ENCODE data around the gene EPDR1. TPM values are rescaled to one million over a fixed set of nuclear protein-coding genes. Genes with fewer than 3 reads are reported as not detected.

Gene EPDR1
- total and polyA plus RNA-seq, 4 donors: 4.3 to 12.7 (median 9.6) TPM

- Histone ChIP-seq H3K27me3 (ENCODE audit: control insufficient read depth in 4 of 4, insufficient read depth in 4 of 4, low read length in 3 of 4) (no peaks in the 10 kb centered on the region), H3K36me3 (ENCODE audit: control insufficient read depth in 4 of 4, insufficient read depth in 3 of 4, low read depth in 1 of 4, low read length in 3 of 4) (no peaks in the 10 kb centered on the region), H3K9me3 (ENCODE audit: control insufficient read depth in 4 of 4, low read length in 3 of 4) (no peaks in the 10 kb centered on the region), H3K4me1 (ENCODE audit: control insufficient read depth in 4 of 4, insufficient read depth in 4 of 4, low read length in 3 of 4) (no peaks in the 10 kb centered on the region), H3K27ac (ENCODE audit: low read depth in 1 of 2, low read length in 2 of 2) (no peak overlapping the region), H3K4me3 (ENCODE audit: low read depth in 1 of 3, low read length in 3 of 3) (no peak overlapping the region), H3K9ac (ENCODE audit: low read depth in 1 of 2, low read length in 2 of 2) (no peak overlapping the region)
- no peak for TF ChIP-seq FOXA1 (IDR thresholded peaks at IDR 0.05)
- no peak for TF ChIP-seq SP1 (IDR thresholded peaks at IDR 0.05)
- 83% methylated on average over 3 of the region's 3 CpGs for WGBS
- no peak for DNase-seq (ENCODE audit: low spot score)
Observed at GRCh38 chr7:37982423-37982822, 62.0 kb downstream of the EPDR1 start.

- Histone ChIP-seq H3K36me3 (ENCODE audit: control insufficient read depth in 4 of 4, insufficient read depth in 3 of 4, low read depth in 1 of 4, low read length in 3 of 4) (no peaks in the 10 kb centered on the region), H3K9ac (ENCODE audit: low read depth in 1 of 2, low read length in 2 of 2) (no peak overlapping the region), H3K4me1 (ENCODE audit: control insufficient read depth in 4 of 4, insufficient read depth in 4 of 4, low read length in 3 of 4) (no peaks in the 10 kb centered on the region), H3K27ac (ENCODE audit: low read depth in 1 of 2, low read length in 2 of 2) (no peak overlapping the region), H3K27me3 (ENCODE audit: control insufficient read depth in 4 of 4, insufficient read depth in 4 of 4, low read length in 3 of 4) (no peaks in the 10 kb centered on the region), H3K9me3 (ENCODE audit: control insufficient read depth in 4 of 4, low read length in 3 of 4) (no peaks in the 10 kb centered on the region), H3K4me3 (ENCODE audit: low read depth in 1 of 3, low read length in 3 of 3) (no peak overlapping the region)
- TF ChIP-seq ZBTB33 (IDR thresholded peaks at IDR 0.05): no peak
- no peak for TF ChIP-seq TAF1 (conservative IDR thresholded peaks at IDR 0.05)
- no peak for TF ChIP-seq EGR1 (IDR thresholded peaks at IDR 0.05; ENCODE audit: low read depth in 2 of 2)
- TF ChIP-seq HNF4G (IDR thresholded peaks at IDR 0.05): no peak
- TF ChIP-seq RAD21 (IDR thresholded peaks at IDR 0.05): no peak
- TF ChIP-seq CTCF (IDR thresholded peaks at IDR 0.05; ENCODE audit: low read depth, low read length, missing input control): no peak
- TF ChIP-seq HNF4A (conservative IDR thresholded peaks at IDR 0.05): no peak
- no peak for TF ChIP-seq MAX (IDR thresholded peaks at IDR 0.05)
- TF ChIP-seq YY1 (IDR thresholded peaks at IDR 0.05): no peak
- TF ChIP-seq FOXA1 (IDR thresholded peaks at IDR 0.05): no peak
- no peak for TF ChIP-seq ATF3 (IDR thresholded peaks at IDR 0.05)
- WGBS: 86% methylated on average over 5 of the region's 5 CpGs
- DNase-seq (ENCODE audit: low spot score): no peak
Observed at GRCh38 chr7:37984750-37985390, 64.4 kb downstream of the EPDR1 start.

- Histone ChIP-seq H3K4me1 (ENCODE audit: control insufficient read depth in 4 of 4, insufficient read depth in 4 of 4, low read length in 3 of 4) (no peaks in the 10 kb centered on the region), H3K27me3 (ENCODE audit: control insufficient read depth in 4 of 4, insufficient read depth in 4 of 4, low read length in 3 of 4) (no peaks in the 10 kb centered on the region), H3K4me3 (ENCODE audit: low read depth in 1 of 3, low read length in 3 of 3) (no peak overlapping the region), H3K9me3 (ENCODE audit: control insufficient read depth in 4 of 4, low read length in 3 of 4) (no peaks in the 10 kb centered on the region), H3K9ac (ENCODE audit: low read depth in 1 of 2, low read length in 2 of 2) (no peak overlapping the region), H3K27ac (ENCODE audit: low read depth in 1 of 2, low read length in 2 of 2) (no peak overlapping the region), H3K36me3 (ENCODE audit: control insufficient read depth in 4 of 4, insufficient read depth in 3 of 4, low read depth in 1 of 4, low read length in 3 of 4) (no peaks in the 10 kb centered on the region)
- 70% methylated on average over 4 of the region's 4 CpGs for whole genome bisulfite sequencing
- no peak for DNase-seq (ENCODE audit: low spot score)
- TF ChIP-seq ATF3 (IDR thresholded peaks at IDR 0.05): no peak
- no peak for TF ChIP-seq EGR1 (IDR thresholded peaks at IDR 0.05; ENCODE audit: low read depth in 2 of 2)
- no peak for TF ChIP-seq NR2F2 (IDR thresholded peaks at IDR 0.05)
- TF ChIP-seq YY1 (IDR thresholded peaks at IDR 0.05): no peak
- no peak for TF ChIP-seq GABPA (IDR thresholded peaks at IDR 0.05 in 1 of 2, conservative IDR thresholded peaks at IDR 0.05 in 1 of 2)
- TF ChIP-seq FOXA1 (IDR thresholded peaks at IDR 0.05): no peak
- no peak for TF ChIP-seq CTCF (IDR thresholded peaks at IDR 0.05; ENCODE audit: low read depth, low read length, missing input control)
- TF ChIP-seq TAF1 (conservative IDR thresholded peaks at IDR 0.05): no peak
- no peak for TF ChIP-seq ZBTB33 (IDR thresholded peaks at IDR 0.05)
- no peak for TF ChIP-seq HNF4A (conservative IDR thresholded peaks at IDR 0.05)
Observed at GRCh38 chr7:37986908-37987330, 66.5 kb downstream of the EPDR1 start.
